BE2C (cell line): ENCODE results near the gene TNPO3.
"Not testable (repeated sequence)": the region's sequence is repeated elsewhere in the genome, so short reads cannot be mapped to it uniquely, and the experiment has no call there.

Source experiments
- DNase-seq: peaks from one replicate; pipeline ENCODE4 v3.0.0-alpha.2; 2020
- H3K27me3 ChIP-seq: fragments of 250-450 bp; sonication (Bioruptor Pico); 2 replicates; pipeline ENCODE4 v1.5.1; 2020; ENCODE audit warnings: mild to moderate bottlenecking
- H3K36me3 ChIP-seq: fragments of 250-450 bp; sonication (Bioruptor Pico); 2 replicates; pipeline ENCODE4 v1.5.1; 2020; ENCODE audit warnings: mild to moderate bottlenecking
- H3K4me1 ChIP-seq: fragments of 250-450 bp; sonication (Bioruptor Pico); 2 replicates; pipeline ENCODE4 v1.5.1; 2020
- H3K4me3 ChIP-seq: 2 replicates; pipeline ENCODE4 v1.5.1; 2011; ENCODE audit warnings: low read depth, low read length
- H3K9me3 ChIP-seq: fragments of 250-450 bp; sonication (Bioruptor Pico); 2 replicates; pipeline ENCODE4 v1.5.1; 2020
- TF ChIP-seq, protein P1 (sequence below): IDR thresholded peaks from 2 replicates; pipeline ENCODE4 v1.5.1; 2012; ENCODE audit warnings: mild to moderate bottlenecking, low read depth, low read length

The TNPO3 gene

GRCh38 chr7:129073738-129074137 lies 18.8 kb upstream of the TNPO3 start:
- TF ChIP-seq, protein P1, sequence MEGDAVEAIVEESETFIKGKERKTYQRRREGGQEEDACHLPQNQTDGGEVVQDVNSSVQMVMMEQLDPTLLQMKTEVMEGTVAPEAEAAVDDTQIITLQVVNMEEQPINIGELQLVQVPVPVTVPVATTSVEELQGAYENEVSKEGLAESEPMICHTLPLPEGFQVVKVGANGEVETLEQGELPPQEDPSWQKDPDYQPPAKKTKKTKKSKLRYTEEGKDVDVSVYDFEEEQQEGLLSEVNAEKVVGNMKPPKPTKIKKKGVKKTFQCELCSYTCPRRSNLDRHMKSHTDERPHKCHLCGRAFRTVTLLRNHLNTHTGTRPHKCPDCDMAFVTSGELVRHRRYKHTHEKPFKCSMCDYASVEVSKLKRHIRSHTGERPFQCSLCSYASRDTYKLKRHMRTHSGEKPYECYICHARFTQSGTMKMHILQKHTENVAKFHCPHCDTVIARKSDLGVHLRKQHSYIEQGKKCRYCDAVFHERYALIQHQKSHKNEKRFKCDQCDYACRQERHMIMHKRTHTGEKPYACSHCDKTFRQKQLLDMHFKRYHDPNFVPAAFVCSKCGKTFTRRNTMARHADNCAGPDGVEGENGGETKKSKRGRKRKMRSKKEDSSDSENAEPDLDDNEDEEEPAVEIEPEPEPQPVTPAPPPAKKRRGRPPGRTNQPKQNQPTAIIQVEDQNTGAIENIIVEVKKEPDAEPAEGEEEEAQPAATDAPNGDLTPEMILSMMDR = no peak
- Histone ChIP-seq H3K9me3 (no peaks in the 10 kb centered on the region), H3K4me3 (no peak overlapping the region), H3K36me3 (no peaks in the 10 kb centered on the region), H3K27me3 (no peaks in the 10 kb centered on the region), H3K4me1 (no peaks in the 10 kb centered on the region)
- DNase-seq = no peak

- Histone ChIP-seq H3K4me3 (no peak overlapping the region), H3K27me3 (no peaks in the 10 kb centered on the region), H3K4me1 (no peaks in the 10 kb centered on the region), H3K9me3 (no peaks in the 10 kb centered on the region), H3K36me3 (no peaks in the 10 kb centered on the region)
- TF ChIP-seq, protein P1 = no peak
- DNase-seq = no peak
These were observed 18.3 kb upstream of the TNPO3 start for GRCh38 chr7:129073204-129073603.

DNA sequence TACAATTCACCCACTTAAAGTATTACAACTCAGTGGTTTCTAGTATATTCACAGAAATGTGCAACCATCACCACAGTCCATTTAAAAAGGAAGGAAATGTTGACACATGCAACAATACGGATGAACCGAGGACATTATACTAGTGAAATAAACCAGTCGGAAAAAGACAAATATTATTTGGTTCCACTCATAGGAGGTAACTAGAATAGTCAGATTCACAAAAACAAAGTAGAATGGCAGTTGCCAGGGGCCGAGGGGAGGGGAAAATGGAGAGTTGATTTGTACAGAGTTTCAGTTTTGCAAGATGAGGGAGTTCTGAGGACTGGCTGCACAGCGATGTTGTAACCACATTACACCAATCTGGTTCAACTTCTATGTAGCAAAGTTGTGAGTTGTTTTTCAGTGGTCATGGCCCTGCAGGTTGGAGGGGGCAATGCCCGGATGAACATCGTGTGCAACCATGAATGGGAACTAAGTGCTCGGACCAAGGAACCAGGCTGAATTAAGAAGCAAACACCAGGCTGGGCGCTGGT lies 17.6 kb upstream of the TNPO3 start:
- Histone ChIP-seq H3K9me3 (no peaks in the 10 kb centered on the region), H3K36me3 (no peaks in the 10 kb centered on the region), H3K27me3 (no peaks in the 10 kb centered on the region), H3K4me3 (no peak overlapping the region), H3K4me1 (no peaks in the 10 kb centered on the region)
- TF ChIP-seq, protein P1 = no peak
- no peak for DNase-seq

- Histone ChIP-seq H3K9me3 (no peaks in the 10 kb centered on the region), H3K4me3 (no peak overlapping the region), H3K36me3 (no peaks in the 10 kb centered on the region), H3K27me3 (no peaks in the 10 kb centered on the region), H3K4me1 (no peaks in the 10 kb centered on the region)
- TF ChIP-seq, protein P1 = no peak
- no peak for DNase-seq
These were observed 14.1 kb upstream of the TNPO3 start for GRCh38 chr7:129069021-129069420.

- DNase-seq = no peak
- TF ChIP-seq, protein P1 = no peak
- no peak overlapping the region for H3K4me3 ChIP-seq
- H3K27me3 ChIP-seq = no peaks in the 10 kb centered on the region
- no peaks in the 10 kb centered on the region for H3K9me3 ChIP-seq
- no peaks in the 10 kb centered on the region for H3K36me3 ChIP-seq
- H3K4me1 ChIP-seq = no peaks in the 10 kb centered on the region
These were observed 13.1 kb upstream of the TNPO3 start for GRCh38 chr7:129067943-129068548.

DNA sequence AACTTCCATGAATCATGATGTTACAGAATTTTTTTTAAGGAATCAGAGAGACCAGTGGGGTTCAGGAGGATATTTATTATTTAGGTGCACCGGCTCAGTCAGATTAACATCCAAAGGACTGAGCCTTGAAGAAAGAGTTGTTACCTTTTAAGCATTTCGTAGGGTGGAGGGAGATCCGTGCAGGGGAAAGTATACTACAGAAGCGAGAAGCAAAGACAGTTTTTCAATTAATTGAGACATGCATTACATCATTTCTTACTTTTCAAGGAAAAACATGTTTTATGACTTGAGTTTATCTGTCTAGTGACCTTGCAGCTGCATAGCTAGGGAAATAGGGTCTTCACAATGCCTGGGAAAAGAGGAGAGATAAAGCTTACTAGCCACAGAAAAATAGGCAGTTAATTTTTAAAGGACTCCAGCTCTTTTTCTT lies 12.2 kb upstream of the TNPO3 start:
- H3K4me1 ChIP-seq, DNase-seq, H3K27me3 ChIP-seq, H3K36me3 ChIP-seq, H3K4me3 ChIP-seq, H3K9me3 ChIP-seq: not testable (repeated sequence)
